HEK293 (cell line): ENCODE measurements around the gene RPS6KA2.

Experiments
- OSR2 ChIP-seq: fragments of 450-650 bp; formaldehyde crosslinking; IDR thresholded peaks from 2 replicates; pipeline ENCODE4 v1.5.1; 2016; ENCODE audit warnings: missing biosample characterization, missing genetic modification characterization
- REST ChIP-seq: fragments of 450-650 bp; formaldehyde crosslinking; IDR thresholded peaks from 2 replicates; pipeline ENCODE4 v1.5.1; 2016; ENCODE audit warnings: missing biosample characterization, missing genetic modification characterization
- ZBTB20 ChIP-seq: fragments of 450-650 bp; formaldehyde crosslinking; IDR thresholded peaks from 2 replicates; pipeline ENCODE4 v1.5.1; 2016; ENCODE audit warnings: missing biosample characterization, missing genetic modification characterization
- ZBTB7A ChIP-seq: fragments of 450-650 bp; formaldehyde crosslinking; IDR thresholded peaks from 2 replicates; pipeline ENCODE4 v1.5.1; 2016; ENCODE audit warnings: low read depth, missing biosample characterization, missing genetic modification characterization
- ZFP69B ChIP-seq: fragments of 450-650 bp; formaldehyde crosslinking; IDR thresholded peaks from 2 replicates; pipeline ENCODE4 v1.5.1; 2016; ENCODE audit warnings: missing biosample characterization, missing genetic modification characterization
- ZNF302 ChIP-seq: fragments of 450-650 bp; formaldehyde crosslinking; IDR thresholded peaks from 2 replicates; pipeline ENCODE4 v1.5.1; 2016; ENCODE audit warnings: missing biosample characterization, missing genetic modification characterization, low read depth
- ZNF510 ChIP-seq: fragments of 450-650 bp; formaldehyde crosslinking; IDR thresholded peaks from 2 replicates; pipeline ENCODE4 v1.5.1; 2018; ENCODE audit warnings: mild to moderate bottlenecking, missing genetic modification characterization, missing biosample characterization; ENCODE audit not compliant: insufficient replicate concordance
- TF ChIP-seq, protein P1 (sequence below): fragments of 450-650 bp; formaldehyde crosslinking; IDR thresholded peaks from 2 replicates; pipeline ENCODE4 v1.5.1; 2016; ENCODE audit warnings: missing biosample characterization, missing genetic modification characterization
- TF ChIP-seq, protein P2 (sequence below): fragments of 450-650 bp; formaldehyde crosslinking; IDR thresholded peaks from 2 replicates; pipeline ENCODE4 v1.5.1; 2016; ENCODE audit warnings: missing biosample characterization, missing genetic modification characterization

GRCh38 chr6:166663568-166663967, 36.5 kb upstream of the RPS6KA2 start:
- TF ChIP-seq OSR2 (tag by site-specific recombination) (no peak), REST (tag by site-specific recombination) (no peak), ZFP69B (tag by site-specific recombination) (no peak), ZNF302 (tag by site-specific recombination) (no peak), ZNF510 (tag by site-specific recombination) (no peak), ZBTB7A (no peak), ZBTB20 (tag by site-specific recombination) (no peak)
- TF ChIP-seq, protein P1, sequence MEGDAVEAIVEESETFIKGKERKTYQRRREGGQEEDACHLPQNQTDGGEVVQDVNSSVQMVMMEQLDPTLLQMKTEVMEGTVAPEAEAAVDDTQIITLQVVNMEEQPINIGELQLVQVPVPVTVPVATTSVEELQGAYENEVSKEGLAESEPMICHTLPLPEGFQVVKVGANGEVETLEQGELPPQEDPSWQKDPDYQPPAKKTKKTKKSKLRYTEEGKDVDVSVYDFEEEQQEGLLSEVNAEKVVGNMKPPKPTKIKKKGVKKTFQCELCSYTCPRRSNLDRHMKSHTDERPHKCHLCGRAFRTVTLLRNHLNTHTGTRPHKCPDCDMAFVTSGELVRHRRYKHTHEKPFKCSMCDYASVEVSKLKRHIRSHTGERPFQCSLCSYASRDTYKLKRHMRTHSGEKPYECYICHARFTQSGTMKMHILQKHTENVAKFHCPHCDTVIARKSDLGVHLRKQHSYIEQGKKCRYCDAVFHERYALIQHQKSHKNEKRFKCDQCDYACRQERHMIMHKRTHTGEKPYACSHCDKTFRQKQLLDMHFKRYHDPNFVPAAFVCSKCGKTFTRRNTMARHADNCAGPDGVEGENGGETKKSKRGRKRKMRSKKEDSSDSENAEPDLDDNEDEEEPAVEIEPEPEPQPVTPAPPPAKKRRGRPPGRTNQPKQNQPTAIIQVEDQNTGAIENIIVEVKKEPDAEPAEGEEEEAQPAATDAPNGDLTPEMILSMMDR (tag by site-specific recombination), result no peak
- TF ChIP-seq, protein P2, sequence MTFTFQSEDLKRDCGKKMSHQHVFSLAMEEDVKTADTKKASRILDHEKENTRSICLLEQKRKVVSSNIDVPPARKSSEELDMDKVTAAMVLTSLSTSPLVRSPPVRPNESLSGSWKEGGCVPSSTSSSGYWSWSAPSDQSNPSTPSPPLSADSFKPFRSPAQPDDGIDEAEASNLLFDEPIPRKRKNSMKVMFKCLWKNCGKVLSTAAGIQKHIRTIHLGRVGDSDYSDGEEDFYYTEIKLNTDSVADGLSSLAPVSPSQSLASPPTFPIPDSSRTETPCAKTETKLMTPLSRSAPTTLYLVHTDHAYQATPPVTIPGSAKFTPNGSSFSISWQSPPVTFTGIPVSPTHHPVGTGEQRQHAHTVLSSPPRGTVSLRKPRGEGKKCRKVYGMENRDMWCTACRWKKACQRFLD, result no peak
